Calu3 (cell line): Measurements from ENCODE around the gene PCDHB9. TPM values are rescaled to one million over a fixed set of nuclear protein-coding genes. Genes with fewer than 3 reads are reported as not detected.
"Not testable (repeated sequence)": the region's sequence is repeated elsewhere in the genome, so short reads cannot be mapped to it uniquely, and the experiment has no call there.

Source experiments
- BruUV-seq: library from RNA; stranded (reverse); fragments of 400-500 nt; replicated peaks from 2 replicates; lab custom pipeline; 2021; lab: Mats Ljungman, UMichigan
- CTCF ChIA-PET: fragments of 300-600 bp; sonication (Branson Sonifier 250); formaldehyde crosslinking; loops from one replicate; lab custom pipeline; 2022; ENCODE audit warnings: antibody characterized with exemption; lab: Charles Lee
- DNase-seq: peaks from one replicate; pipeline ENCODE4 v3.0.0; 2022
- H3K27ac Mint-ChIP-seq: one replicate; pipeline ENCODE4 v1.8.0; 2022; ENCODE audit warnings: mixed read lengths; ENCODE audit not compliant: unreplicated experiment
- H3K27me3 Mint-ChIP-seq: one replicate; pipeline ENCODE4 v1.8.0; 2022; ENCODE audit warnings: mixed read lengths; ENCODE audit not compliant: unreplicated experiment
- H3K36me3 Mint-ChIP-seq: one replicate; pipeline ENCODE4 v1.8.0; 2022; ENCODE audit warnings: mild to moderate bottlenecking, moderate library complexity, mixed read lengths; ENCODE audit not compliant: insufficient read depth, unreplicated experiment
- H3K4me1 Mint-ChIP-seq: one replicate; pipeline ENCODE4 v1.8.0; 2022; ENCODE audit warnings: mild to moderate bottlenecking, low read depth, mixed read lengths; ENCODE audit not compliant: unreplicated experiment
- H3K4me3 Mint-ChIP-seq: one replicate; pipeline ENCODE4 v1.8.0; 2022; ENCODE audit warnings: mild to moderate bottlenecking, low read depth, moderate library complexity, mixed read lengths; ENCODE audit not compliant: unreplicated experiment
- H3K9me3 Mint-ChIP-seq: one replicate; pipeline ENCODE4 v1.8.0; 2022; ENCODE audit warnings: low read depth, mixed read lengths; ENCODE audit not compliant: unreplicated experiment
- intact Hi-C: fragments of 100-400 bp; cut with micrococcal nuclease; formaldehyde crosslinking; loops from one replicate; pipeline ENCODE4 v1.10.0; 2022; ENCODE audit not compliant: unreplicated experiment
- total RNA-seq: library from RNA; stranded (reverse); gene quantifications from 2 replicates; pipeline ENCODE4 v1.2.3, GENCODE V29; 2022
- TF ChIP-seq, protein P1 (sequence below): fragments of 200-600 bp; IDR thresholded peaks from one replicate; pipeline ENCODE4 v1.8.0; 2022; ENCODE audit warnings: antibody characterized with exemption; ENCODE audit not compliant: unreplicated experiment

The PCDHB9 gene
- total RNA-seq, 1 experiment from 2014 or later = 3.5 TPM

DNA sequence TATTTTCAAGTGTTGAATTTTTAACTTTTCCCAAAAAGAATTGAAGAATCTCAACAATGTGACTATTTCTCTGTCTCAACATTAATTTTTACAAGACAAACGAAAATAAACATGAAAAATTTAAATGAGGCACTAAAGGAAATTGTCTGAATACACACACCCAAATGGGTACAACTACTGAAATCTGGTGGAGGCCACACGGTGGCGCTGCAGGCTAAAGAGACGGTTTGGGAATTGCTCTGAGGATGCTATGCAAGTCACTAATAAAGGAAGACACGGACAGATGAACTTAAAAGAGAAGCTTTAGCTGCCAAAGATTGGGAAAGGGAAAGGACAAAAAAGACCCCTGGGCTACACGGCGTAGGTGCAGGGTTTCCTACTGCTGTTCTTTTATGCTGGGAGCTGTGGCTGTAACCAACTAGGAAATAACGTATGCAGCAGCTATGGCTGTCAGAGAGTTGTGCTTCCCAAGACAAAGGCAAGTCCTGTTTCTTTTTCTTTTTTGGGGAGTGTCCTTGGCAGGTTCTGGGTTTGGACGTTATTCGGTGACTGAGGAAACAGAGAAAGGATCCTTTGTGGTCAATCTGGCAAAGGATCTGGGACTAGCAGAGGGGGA lies 5.3 kb downstream of the PCDHB9 start, which contains the start of gene PCDHB10:
PCDHB10 (plus strand) TSS at position 244 of the 616 bp plus-strand sequence; CDS start at position 444, 200 bp downstream.
- TF ChIP-seq, protein P1, sequence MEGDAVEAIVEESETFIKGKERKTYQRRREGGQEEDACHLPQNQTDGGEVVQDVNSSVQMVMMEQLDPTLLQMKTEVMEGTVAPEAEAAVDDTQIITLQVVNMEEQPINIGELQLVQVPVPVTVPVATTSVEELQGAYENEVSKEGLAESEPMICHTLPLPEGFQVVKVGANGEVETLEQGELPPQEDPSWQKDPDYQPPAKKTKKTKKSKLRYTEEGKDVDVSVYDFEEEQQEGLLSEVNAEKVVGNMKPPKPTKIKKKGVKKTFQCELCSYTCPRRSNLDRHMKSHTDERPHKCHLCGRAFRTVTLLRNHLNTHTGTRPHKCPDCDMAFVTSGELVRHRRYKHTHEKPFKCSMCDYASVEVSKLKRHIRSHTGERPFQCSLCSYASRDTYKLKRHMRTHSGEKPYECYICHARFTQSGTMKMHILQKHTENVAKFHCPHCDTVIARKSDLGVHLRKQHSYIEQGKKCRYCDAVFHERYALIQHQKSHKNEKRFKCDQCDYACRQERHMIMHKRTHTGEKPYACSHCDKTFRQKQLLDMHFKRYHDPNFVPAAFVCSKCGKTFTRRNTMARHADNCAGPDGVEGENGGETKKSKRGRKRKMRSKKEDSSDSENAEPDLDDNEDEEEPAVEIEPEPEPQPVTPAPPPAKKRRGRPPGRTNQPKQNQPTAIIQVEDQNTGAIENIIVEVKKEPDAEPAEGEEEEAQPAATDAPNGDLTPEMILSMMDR = no peak
- H3K9me3 Mint-ChIP-seq = peaks cover 17% of the 10 kb centered on the region
- H3K4me3 Mint-ChIP-seq = peak within 1 kb of the TSS; percentile 46
- no peaks in the 10 kb centered on the region for H3K4me1 Mint-ChIP-seq
- BruUV-seq = no TSS peak
- intact Hi-C loops = no loop called here
- peak; percentile 59 for DNase-seq
- CTCF ChIA-PET = interaction anchor here (1.0 to 1.2 kb wide), 2 partner anchors 158 to 366 kb away, joined by 3 read pairs; partner anchors contain the start of gene PCDHGB1
- H3K27me3 Mint-ChIP-seq = no peaks in the 10 kb centered on the region
- H3K36me3 Mint-ChIP-seq = no peaks in the 10 kb centered on the region
- H3K27ac Mint-ChIP-seq = no peak within 1 kb of the TSS

DNA sequence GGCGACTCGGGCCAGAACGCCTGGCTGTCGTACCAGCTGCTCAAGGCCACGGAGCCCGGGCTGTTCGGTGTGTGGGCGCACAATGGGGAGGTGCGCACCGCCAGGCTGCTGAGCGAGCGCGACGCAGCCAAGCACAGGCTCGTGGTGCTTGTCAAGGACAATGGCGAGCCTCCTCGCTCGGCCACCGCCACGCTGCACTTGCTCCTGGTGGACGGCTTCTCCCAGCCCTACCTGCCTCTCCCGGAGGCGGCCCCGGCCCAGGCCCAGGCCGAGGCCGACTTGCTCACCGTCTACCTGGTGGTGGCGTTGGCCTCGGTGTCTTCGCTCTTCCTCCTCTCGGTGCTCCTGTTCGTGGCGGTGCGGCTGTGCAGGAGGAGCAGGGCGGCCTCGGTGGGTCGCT lies 7.4 kb downstream of the PCDHB9 start:
- intact Hi-C loops, DNase-seq, H3K27ac Mint-ChIP-seq, H3K27me3 Mint-ChIP-seq, BruUV-seq, H3K36me3 Mint-ChIP-seq, H3K4me3 Mint-ChIP-seq, CTCF ChIA-PET, H3K4me1 Mint-ChIP-seq: not testable (repeated sequence)
- H3K9me3 Mint-ChIP-seq = peaks cover 16% of the 10 kb centered on the region

DNA sequence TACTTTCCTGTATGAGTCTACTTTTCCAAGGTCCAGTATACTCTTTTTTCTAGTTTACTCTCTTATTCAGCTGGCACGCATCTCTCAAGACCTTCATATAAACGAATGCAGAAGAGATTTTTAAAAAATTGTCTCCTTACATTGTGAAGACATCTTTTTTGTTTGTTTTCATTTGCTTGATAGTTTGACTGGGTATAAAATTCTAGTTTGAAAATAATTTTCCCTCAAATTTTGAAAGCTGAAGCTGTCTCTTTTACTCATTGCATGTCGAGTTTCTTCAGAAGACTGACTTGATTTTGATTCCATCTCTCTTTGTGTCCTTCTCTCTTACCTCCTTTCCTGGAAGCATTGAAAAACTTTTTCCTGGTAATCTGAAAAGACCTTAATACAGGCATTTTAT lies 9.4 kb downstream of the PCDHB9 start:
- CTCF ChIA-PET = no interaction called here

GRCh38 chr5:141199359-141200235 lies 12.6 kb downstream of the PCDHB9 start, which contains the start of gene PCDHB11:
Gene PCDHB11 (plus strand): TSS chr5:141199627. CDS start chr5:141199775, 148 bp downstream.
- H3K36me3 Mint-ChIP-seq = no peaks in the 10 kb centered on the region
- no peaks in the 10 kb centered on the region for H3K4me1 Mint-ChIP-seq
- CTCF ChIA-PET = interaction anchor here (1.6 kb wide), 1 partner anchor 368 kb away, joined by 4 read pairs; no protein-coding TSS in a partner anchor
- no TSS peak for BruUV-seq
- H3K27ac Mint-ChIP-seq = no peak within 1 kb of the TSS
- no peak for DNase-seq
- intact Hi-C loops = no loop called here
- TF ChIP-seq, protein P1 = no peak
- no peaks in the 10 kb centered on the region for H3K27me3 Mint-ChIP-seq
- no peak within 1 kb of the TSS for H3K4me3 Mint-ChIP-seq
- H3K9me3 Mint-ChIP-seq = peaks cover 8% of the 10 kb centered on the region

More for the DNA sequence above, 9.4 kb downstream of the PCDHB9 start:
- Mint-ChIP-seq H3K27me3 (no peaks in the 10 kb centered on the region), H3K4me1 (no peaks in the 10 kb centered on the region), H3K27ac (no peak overlapping the region), H3K36me3 (no peaks in the 10 kb centered on the region), H3K9me3 (peaks cover 16% of the 10 kb centered on the region), H3K4me3 (no peak overlapping the region)
- intact Hi-C loops = no loop called here
- no peak for DNase-seq
- no TSS peak for BruUV-seq
- TF ChIP-seq, protein P1 = no peak

GRCh38 chr5:141201126-141201525 lies 14.2 kb downstream of the PCDHB9 start:
- DNase-seq, CTCF ChIA-PET: not testable (repeated sequence)

DNA sequence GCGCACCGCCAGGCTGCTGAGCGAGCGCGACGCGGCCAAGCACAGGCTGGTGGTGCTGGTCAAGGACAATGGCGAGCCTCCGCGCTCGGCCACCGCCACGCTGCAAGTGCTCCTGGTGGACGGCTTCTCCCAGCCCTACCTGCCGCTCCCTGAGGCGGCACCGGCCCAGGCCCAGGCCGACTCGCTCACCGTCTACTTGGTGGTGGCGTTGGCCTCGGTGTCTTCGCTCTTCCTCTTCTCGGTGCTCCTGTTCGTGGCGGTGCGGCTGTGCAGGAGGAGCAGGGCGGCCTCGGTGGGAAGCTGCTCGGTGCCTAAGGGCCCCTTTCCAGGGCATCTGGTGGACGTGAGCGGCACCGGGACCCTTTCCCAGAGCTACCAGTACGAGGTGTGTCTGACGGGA lies 14.7 kb downstream of the PCDHB9 start:
- DNase-seq, H3K27ac Mint-ChIP-seq, H3K4me1 Mint-ChIP-seq, H3K36me3 Mint-ChIP-seq, H3K27me3 Mint-ChIP-seq, BruUV-seq, H3K4me3 Mint-ChIP-seq, intact Hi-C loops, H3K9me3 Mint-ChIP-seq: not testable (repeated sequence)
- CTCF ChIA-PET = interaction anchor here (0.7 kb wide), 1 partner anchor 132 kb away, joined by 3 read pairs; no protein-coding TSS in a partner anchor

More at GRCh38 chr5:141201126-141201525, 14.2 kb downstream of the PCDHB9 start:
- H3K27ac Mint-ChIP-seq, H3K4me1 Mint-ChIP-seq, H3K9me3 Mint-ChIP-seq, H3K27me3 Mint-ChIP-seq, BruUV-seq, H3K36me3 Mint-ChIP-seq, intact Hi-C loops, H3K4me3 Mint-ChIP-seq: not testable (repeated sequence)
